GM19328 (cell line): ENCODE results near the gene TGFB2.

ENCODE experiments used
- ATAC-seq: cut with Tn5 transposase; IDR thresholded peaks from one replicate; pipeline ENCODE4 v1.9.1; 2021; ENCODE audit warnings: mild to moderate bottlenecking, moderate library complexity; ENCODE audit not compliant: unreplicated experiment

TGFB2 gene

DNA sequence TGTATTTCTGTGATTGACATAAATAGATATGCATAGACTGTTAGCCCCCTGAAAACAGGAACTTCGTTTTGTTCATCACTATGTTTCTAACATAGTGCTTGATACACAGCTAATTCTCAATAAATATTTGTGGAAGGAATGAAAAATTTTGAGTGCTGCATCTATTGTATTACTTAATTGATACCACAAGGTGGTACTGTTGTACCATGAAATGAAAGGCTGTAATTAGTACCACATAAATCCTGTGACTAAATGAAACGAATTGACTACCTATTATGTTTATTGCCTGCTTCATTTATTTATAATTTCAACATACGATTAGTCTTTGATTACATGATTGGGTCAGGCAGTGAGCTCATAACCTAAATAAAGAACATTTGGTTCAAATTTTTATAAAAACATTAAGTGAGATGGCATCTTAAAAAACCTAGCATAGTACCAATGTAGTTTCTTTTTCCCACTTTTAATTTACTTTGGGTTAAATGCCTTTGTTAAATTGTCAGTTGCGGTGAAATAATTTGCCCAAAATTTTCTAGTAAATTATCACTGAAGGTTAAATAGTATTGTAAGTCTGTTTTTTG lies 15.0 kb upstream of the TGFB2 start:
- no peak for ATAC-seq

DNA sequence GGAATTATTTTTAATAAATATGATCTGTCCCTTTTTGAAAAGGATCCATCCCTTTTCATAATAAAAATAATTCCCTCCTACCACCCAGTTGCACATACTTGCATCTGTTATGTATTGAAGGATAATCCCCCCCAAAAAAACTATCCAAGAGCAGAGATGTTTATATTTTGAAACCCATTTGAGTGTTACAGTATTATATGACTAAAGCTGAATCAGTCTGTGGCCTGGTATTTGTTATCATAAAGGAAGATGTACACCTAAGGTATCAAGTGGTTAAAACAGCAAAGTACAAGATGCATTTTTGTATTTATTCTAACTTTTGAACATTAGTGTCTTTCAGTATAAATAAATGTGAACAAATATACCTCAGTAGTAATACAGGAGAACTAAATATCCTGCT lies 12.7 kb upstream of the TGFB2 start:
- ATAC-seq: no peak

DNA sequence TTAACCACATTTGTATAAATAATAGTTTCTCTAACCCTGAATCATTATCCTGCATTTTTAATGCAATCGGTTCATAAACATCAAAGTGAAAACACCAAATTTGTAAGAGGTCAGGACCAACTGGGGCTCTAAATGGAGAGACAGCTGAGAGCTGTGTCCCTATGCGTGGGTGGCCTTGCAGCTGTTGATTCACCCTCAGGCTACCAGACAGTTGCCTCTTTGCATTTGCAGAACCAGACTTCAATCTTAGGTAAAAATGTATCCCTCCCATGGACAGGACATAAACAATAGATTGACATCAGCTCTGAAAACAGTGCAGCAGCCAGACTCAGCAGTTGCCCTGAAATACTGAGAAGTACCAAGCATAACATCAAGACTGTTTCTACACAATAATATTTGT lies 8.8 kb upstream of the TGFB2 start:
- no peak for ATAC-seq

DNA sequence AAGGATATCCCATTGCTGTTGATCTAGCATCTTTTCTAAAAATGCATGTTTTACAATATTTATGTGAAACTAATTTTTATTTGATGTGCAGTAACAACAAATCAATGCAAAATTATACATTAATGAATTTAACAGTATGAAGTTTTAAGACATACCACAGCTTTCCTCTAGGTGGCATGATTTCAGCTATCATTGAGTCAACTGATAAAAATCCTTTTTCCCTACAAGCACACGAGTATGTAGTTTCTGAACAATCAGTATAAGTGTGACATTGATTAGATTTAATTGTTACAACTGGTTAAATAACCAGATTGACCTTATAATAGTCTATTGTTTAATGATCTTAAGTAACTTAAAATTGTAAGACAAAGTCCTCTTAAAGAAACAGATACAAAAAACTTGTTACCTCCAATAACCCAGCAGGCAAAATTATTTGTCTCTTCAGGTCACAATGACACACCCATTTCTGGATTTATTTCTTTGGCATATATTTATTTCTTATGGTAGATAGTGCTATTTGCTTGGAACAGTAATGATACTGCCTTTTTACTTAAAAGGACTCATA lies 5.8 kb upstream of the TGFB2 start:
- ATAC-seq: peak; percentile 46

DNA sequence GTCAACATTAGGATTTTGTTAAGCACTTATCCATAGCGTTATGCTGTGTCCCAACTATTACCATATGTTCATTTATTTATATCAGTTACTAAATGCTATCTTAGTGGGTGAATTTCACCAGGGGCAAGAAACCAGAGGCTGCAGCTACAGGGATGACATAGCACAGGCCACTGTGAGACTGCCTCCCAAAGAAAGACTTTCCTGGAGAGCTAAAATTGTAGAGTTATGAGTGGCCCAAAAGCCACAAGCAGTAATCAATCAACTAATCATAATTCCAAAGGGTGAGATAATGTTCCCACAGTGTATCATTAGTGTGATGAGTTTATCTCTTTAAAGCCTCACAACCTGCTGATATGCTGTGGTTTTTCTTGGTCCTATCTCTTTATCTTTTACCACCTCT lies 3.8 kb upstream of the TGFB2 start:
- ATAC-seq: no peak

DNA sequence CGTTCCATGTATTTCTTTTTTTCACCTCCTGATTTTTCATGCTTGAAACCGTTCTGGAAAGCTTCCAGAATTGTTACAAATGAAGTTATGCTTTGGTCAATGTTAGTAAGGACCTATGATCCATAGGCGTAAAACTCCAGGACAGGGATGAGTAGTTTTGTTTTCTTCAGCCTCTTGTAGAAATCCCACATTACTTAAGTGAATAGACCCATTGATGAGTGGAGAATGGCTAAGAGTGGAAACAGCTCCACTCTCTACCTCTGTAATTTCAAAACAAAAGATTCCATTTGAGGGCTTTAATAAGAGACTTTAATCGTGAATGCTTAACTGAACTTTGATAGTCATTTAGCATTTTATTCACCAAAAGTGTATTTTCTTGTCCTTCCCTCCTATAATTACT lies 3.0 kb upstream of the TGFB2 start:
- ATAC-seq: no peak

DNA sequence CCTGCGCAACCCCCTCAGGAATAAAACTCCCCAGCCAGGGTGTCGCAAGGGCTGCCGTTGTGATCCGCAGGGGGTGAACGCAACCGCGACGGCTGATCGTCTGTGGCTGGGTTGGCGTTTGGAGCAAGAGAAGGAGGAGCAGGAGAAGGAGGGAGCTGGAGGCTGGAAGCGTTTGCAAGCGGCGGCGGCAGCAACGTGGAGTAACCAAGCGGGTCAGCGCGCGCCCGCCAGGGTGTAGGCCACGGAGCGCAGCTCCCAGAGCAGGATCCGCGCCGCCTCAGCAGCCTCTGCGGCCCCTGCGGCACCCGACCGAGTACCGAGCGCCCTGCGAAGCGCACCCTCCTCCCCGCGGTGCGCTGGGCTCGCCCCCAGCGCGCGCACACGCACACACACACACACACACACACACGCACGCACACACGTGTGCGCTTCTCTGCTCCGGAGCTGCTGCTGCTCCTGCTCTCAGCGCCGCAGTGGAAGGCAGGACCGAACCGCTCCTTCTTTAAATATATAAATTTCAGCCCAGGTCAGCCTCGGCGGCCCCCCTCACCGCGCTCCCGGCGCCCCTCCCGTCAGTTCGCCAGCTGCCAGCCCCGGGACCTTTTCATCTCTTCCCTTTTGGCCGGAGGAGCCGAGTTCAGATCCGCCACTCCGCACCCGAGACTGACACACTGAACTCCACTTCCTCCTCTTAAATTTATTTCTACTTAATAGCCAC lies 696 bp downstream of the TGFB2 start:
- peak; percentile 76 for ATAC-seq

DNA sequence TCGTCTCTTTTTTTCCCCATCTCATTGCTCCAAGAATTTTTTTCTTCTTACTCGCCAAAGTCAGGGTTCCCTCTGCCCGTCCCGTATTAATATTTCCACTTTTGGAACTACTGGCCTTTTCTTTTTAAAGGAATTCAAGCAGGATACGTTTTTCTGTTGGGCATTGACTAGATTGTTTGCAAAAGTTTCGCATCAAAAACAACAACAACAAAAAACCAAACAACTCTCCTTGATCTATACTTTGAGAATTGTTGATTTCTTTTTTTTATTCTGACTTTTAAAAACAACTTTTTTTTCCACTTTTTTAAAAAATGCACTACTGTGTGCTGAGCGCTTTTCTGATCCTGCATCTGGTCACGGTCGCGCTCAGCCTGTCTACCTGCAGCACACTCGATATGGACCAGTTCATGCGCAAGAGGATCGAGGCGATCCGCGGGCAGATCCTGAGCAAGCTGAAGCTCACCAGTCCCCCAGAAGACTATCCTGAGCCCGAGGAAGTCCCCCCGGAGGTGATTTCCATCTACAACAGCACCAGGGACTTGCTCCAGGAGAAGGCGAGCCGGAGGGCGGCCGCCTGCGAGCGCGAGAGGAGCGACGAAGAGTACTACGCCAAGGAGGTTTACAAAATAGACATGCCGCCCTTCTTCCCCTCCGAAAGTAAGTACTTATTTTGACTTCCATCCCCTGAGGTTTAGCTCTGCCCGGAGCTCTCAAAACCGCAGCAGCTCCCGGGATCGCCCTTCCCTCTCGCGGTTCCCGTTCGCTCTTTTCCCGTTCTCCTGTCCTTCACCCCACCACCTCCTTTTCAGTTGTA lies 1.5 kb downstream of the TGFB2 start:
- no peak for ATAC-seq

DNA sequence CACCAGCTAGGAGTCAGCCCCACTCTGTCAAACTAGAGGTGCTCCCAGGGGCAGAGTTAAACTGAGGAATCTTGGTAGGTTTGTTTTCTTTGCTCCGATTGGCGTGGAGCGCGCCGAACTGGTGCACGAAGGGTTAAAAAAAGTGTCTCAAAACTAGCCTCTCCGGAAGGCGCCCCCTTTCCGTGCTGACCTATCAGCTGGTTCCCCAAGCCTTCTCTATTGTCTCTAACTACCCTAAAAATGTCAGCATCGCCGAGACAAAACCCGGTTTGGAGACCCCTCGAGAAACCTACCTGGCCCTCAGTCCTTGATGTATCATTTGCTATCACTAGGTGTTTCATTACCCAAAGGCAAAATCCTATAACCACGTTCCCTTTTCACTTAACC lies 2.2 kb downstream of the TGFB2 start:
- ATAC-seq: no peak

DNA sequence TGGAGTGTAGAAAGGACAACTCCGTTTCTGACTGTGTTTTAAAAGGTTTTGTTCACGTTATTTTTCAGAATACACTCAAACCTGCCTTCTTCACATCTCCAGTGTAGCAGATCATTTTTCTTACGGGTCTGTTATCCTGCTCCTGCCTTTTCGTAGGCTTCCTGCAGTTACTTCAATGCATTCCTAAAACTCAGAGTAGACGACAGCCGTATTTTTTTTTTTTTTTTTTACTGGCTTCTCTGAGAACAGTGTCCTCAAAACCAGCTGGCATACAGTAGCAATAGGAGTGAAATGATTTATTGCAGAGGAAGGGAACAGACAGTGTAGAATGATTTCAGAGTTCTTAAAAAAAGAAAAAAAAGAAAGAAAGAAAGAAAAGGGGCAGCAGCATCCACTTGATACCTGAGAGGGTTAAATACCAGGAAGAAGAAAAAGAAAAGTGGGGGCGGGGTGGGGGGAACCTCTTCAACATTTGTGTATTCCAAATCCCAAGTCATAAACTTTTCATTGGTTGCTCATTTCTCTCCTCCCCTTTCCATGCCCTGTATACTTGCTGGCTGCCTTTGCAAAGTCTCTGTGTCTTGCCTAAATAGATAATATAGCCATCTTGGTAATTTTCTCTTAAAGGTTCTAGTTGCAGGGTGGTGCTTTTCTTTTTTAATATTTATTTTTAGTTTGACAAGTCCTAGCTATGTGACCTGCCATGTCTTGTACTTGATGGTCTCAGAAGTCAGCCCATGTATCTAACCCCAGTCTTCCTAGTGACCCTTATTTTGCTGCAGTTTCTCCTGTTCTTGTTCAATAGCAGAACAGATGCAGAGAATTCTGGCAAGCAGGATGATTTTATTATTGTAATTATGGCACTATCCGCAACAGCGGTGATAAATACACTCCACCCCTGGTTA lies 2.8 kb downstream of the TGFB2 start:
- ATAC-seq: no peak

DNA sequence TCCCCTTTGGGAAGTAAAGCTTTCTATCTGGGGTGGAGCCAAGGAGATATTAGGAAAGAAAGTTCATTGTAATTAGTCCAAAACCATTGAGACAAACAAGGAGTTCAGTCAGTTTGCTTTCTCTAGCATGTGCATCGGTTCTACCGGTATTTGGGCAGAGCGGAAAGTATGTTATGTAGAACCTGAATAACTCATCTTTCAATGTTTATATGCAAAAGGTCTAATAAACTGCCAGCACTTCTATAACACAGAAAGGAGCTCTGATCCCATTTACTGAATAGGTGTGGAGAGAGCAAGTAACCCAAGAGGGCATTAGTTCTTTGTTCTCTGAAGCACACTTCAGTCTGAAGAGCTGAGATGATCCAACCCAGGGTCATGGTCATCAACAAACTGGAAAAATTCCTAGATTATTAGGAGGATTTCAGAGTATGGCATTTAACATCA lies 3.5 kb downstream of the TGFB2 start:
- ATAC-seq: no peak

DNA sequence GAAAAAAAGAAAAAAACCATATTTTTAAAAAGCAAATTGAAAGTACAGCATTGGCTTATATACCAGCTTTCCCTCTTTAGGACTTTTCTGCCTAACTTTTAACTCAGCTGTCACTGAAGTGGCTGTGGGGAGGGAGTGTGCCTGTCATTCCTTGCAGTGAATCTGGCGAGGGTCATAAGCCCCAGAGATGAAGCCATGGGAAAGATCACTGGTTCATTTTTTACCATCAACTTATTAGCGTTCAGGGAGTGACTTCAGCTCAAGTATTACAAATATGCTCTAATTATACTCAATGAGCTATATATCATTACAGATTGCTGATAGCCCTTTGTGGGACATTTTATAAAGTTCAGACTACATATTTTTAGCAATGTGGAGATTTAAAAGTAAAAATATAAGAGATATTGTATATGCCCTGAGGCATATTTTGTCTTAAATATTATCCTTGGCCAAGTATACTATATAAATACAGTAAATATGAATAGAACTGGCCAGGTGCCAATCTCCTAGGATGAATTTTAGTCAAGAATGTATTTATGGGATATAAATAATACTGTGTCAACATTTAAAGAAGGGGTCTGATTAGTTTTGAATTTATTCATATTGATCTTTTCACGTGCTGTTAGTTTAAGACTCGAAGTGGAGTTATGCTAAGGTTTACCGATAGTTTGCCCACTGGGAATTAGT lies 4.4 kb downstream of the TGFB2 start:
- no peak for ATAC-seq

DNA sequence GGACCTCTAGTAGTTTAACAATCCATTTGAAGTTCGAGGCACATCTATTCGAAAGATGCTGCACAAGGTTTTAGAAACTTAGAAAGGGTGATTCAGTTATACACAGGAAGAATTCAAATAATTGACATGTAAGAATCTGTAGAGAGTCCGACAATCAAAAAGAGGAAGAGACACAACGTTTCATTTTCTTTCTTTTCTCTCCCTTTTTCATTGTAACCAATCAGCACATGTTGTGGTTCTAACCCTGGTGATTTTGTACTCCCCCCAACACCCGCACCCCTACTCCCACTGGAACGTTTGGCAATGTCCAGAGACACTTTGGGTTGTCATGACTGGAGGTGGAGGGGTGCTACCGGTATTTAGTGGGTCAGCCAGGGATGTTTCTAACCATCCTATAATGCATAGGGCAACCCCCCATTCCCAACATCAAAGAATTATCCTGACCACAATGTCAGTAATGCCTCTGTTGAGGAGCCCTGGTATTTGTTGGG lies 4.9 kb downstream of the TGFB2 start:
- ATAC-seq: no peak

DNA sequence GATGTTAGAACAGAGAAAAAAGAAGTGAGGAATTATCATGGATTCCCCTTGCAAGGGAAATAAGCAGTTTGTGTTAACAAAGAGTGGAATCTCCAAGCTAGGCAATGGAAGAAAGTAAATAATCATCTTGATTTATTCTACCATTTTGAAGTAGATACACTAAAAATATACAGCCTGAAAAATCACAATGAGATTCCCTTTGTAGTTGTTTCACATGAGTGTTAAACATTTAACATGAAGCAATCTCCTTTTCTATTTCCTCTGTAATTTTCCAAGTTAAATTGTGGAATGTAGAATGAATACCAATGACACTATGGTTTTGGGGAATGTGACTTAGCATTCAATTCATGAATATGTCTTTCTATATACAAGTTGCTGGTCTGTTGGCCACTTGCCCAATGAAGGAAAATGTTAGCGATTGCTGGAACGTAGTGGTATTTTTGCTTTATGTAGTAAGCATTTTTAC lies 5.7 kb downstream of the TGFB2 start:
- no peak for ATAC-seq

DNA sequence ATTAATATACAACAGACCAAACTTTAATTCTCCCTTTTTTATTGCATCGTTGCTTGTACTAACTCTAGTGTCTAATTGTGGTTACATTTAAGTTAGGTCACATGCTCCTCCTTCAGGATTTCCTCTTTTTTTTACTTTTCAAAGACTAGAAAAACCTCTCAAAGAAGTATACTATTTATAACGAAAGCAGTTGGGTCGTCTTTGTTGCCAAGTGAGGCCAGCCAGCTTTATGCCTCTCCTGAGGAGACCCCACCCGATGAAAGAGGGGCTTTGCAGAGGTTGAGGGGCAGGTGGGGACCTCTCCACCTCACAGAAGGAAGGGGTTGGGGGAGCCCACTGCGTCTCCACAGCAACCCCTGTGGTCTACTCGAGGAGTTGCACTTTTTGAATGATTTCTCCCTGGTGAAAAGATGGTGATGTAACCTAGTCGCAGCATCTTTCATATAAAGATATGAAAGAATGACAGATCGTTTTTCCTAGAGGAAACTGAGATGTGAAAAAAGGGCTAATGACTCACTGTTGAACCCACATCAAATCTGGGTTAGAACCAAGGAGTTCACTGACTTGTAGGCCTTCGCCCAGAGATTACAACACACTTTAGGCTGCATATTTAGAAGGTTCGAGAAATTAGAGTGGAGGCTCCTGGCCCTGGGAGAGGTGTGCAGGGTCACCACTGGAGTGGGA lies 6.4 kb downstream of the TGFB2 start:
- peak; percentile 58 for ATAC-seq

DNA sequence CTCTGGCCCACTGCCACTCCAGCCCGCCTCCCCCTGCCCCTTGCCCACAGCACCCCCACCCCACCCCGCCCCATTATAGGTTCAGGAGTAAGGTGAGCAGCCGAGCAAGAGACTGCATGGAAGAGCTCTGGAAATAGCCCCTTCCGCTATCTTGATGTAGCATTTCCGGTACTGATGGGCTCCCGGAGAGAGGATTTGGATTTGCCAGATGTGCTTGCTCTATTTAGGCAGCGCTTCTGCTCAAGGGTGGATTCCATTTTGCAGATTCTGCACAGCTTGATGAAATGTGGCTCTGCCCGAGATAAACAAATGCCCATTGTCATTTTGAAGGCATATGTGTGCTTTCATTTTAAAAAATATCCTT lies 6.9 kb downstream of the TGFB2 start:
- ATAC-seq: no peak

DNA sequence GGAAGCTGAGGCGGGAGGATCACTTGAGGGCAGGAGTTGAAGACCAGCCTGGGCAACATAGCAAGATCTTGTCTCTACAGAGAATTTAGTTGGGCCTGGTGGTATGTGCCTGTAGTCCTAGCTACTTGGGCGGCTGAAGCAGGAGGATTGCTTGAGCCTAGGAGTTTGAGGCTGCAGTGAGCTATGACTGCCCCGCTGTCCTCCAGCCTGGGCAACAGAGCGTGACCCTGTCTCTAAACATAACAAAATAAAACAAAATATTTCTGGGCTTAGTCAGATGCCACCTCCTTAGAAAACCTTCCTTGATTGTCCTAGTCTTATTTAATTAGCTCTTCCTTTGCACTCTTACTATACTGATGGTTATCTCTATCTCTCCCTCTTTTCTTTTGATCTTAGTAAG lies 8.5 kb downstream of the TGFB2 start:
- ATAC-seq: no peak

DNA sequence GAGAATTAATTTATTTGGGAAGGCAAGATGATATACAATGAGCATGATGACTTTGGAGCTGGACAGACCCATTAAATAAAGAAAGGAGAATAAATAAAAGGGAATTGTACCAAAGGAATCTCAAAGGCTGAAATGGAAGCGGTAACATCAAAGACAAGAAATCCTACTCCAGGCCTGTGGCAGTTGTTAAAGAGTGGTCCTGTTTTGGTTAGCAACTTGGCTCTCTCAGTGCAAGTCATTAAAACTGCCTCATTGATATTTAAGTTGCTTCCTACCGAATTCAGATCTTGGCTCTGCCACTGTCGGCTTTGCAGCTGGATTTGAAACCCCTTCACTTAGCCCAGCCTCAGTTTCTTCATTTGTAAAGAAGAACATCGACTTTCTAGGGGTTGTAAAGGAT lies 10.1 kb downstream of the TGFB2 start:
- ATAC-seq: no peak

DNA sequence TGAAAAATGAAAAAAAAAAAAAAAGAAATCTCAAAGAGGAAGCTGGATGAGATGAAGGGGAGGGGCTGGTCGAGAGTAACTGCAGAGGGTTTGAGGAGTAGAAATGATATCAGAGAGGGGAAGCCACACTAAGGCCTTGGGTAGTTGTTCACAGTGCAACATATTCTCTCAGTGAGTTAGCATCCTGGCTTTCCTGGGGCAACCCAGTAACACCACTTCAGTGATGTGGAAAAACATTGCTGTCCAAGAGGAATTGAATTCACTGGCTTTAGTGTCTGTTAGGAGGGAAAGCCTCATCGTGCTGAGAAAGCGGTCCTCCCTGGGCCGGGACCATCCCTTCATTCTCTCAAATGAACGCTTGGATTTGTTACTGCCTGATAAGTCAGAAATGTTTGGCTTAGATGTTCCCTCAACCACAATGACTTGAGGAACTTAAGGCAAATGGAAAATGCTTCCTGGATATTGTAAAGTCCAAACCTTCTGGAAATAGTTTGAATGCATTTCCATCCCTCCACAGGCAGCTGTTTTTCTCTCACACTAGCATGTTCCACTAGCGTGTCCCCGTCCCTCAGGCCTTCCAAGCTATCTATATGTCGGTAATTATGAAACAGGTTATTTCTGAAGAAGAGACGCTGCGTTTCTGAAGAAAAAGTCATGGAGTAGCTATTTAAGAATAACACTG lies 12.2 kb downstream of the TGFB2 start:
- no peak for ATAC-seq
